ENCODE data around the gene CD9.

CD9 gene

GRCh38 chr12:6228535-6229223 is 28.5 kb downstream of the CD9 start:
- H3K27ac ChIP-seq: peak overlapping the region; percentile 98
- TF ChIP-seq, protein P1, sequence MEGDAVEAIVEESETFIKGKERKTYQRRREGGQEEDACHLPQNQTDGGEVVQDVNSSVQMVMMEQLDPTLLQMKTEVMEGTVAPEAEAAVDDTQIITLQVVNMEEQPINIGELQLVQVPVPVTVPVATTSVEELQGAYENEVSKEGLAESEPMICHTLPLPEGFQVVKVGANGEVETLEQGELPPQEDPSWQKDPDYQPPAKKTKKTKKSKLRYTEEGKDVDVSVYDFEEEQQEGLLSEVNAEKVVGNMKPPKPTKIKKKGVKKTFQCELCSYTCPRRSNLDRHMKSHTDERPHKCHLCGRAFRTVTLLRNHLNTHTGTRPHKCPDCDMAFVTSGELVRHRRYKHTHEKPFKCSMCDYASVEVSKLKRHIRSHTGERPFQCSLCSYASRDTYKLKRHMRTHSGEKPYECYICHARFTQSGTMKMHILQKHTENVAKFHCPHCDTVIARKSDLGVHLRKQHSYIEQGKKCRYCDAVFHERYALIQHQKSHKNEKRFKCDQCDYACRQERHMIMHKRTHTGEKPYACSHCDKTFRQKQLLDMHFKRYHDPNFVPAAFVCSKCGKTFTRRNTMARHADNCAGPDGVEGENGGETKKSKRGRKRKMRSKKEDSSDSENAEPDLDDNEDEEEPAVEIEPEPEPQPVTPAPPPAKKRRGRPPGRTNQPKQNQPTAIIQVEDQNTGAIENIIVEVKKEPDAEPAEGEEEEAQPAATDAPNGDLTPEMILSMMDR (conservative IDR thresholded peaks at IDR 0.05): no peak

GRCh38 chr12:6229224-6230218 is 29.3 kb downstream of the CD9 start:
- H3K27ac ChIP-seq: peak overlapping the region; percentile 98
- TF ChIP-seq, protein P1 (conservative IDR thresholded peaks at IDR 0.05): no peak

DNA sequence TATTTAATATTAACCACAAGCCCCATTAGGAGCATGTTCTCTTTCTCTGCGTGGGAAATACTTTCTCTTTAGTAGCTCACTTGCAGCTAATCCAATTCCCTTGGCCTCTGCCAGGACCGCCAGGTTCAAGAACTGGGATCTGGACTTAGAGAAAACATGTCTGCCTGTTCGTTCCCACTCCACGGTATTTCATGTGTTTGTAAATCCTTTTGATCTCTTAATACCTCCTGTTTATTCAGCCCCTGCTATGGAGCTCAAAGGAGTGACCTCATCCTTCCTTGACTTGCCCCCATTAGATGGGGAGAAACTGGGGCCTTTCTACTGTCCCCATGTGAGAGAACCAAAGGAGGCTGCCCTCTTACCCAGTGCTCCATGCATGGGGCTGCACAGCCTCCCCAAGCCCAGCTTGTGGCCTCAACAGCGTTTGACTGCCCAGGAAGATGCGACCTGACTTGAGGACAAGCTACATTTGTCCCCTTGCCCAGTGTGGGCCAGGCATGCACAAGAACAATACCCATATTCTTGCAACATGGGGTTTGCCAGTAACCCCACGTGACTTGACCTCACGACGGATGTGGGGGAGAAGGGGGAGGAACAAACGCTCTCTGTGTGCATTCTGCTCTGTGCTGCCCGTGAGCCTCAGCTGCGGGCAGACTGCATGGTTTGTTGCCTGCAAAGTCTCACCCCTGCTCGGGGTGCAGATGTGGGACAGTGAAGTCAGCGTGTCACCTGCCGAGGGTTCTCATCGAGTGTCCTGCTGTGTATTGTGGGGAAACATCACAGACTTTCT is 30.3 kb downstream of the CD9 start:
- H3K27ac ChIP-seq: peak overlapping the region; percentile 98

DNA sequence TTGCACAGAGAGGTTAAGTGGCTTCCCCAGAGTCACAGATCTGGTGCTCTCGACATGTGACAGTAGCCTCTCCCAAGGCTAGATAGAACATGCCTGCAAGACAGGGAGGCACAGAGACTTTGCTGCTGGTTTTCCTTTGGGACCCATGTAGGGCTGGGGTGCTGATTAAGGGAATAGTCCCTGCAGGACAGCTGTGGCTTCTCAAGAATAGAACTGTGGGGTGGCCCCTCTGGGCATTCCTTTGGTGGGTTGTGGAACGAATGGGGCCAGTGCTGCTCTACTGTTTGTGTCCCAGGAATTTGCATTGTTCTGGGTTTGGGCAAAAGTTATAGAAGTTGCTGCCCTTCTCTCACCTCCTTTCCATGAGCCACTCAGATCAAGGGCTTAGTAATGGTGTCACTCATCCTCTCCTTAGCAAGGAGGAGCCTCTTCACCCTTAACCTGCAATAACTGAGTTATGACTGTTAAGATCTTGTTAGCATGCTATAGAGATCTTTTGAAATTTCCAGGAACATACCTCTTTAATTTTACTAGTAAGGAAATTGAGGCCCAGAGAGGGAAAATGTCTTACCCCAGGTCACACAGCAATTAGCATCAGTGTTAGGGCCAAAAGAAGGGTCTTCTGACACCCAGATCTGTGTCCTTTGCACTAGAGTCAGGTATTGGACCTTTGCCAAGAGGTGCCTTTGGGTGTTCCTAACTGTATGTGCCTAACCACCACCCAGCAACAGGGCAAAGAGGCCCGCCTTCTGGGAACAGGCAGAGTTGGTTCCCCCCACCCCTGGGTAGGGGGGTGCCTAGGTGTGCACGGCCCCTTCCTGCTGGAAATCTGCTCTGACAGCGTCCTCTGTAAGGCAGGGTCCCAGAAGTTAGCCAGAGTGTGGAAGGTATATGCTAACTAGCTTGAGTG is 31.4 kb downstream of the CD9 start:
- H3K27ac ChIP-seq: peak overlapping the region; percentile 98
- TF ChIP-seq, protein P1 (conservative IDR thresholded peaks at IDR 0.05): no peak

More for the DNA sequence above, 30.3 kb downstream of the CD9 start:
- TF ChIP-seq, protein P1 (conservative IDR thresholded peaks at IDR 0.05): no peak

- TF ChIP-seq, protein P1 (conservative IDR thresholded peaks at IDR 0.05): no peak
- H3K27ac ChIP-seq: peak overlapping the region; percentile 98
Observed at GRCh38 chr12:6233121-6233971, 33.1 kb downstream of the CD9 start.

DNA sequence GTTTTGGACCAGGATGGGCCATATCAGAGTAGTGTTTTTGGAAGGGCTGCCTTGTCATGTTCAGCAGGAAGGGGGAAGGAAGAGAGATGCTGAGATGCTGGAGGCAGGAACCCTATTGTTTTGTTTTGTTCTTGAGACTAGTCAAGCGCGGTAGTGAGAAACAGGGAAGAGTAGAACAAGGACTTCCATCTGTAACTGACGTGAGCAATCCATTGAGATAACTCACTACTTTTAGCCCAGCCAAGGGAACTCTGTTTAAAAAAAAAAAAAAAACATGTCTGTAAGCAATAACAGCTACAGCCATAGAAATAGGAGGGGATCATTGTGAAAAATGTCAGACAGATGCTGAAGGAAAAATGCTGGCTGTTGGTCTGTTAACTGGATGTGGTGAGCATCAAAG is 34.0 kb downstream of the CD9 start:
- peak overlapping the region; percentile 98 for H3K27ac ChIP-seq

More for the DNA sequence above, 34.0 kb downstream of the CD9 start:
- TF ChIP-seq, protein P1 (conservative IDR thresholded peaks at IDR 0.05): no peak
